HepG2 (cell line): Measurements from ENCODE around the gene ZFPM1. TPM values are rescaled to one million over a fixed set of nuclear protein-coding genes. Genes with fewer than 3 reads are reported as not detected.

Experiments used
- CCAR2 ChIP-seq: fragments of 200-400 bp; formaldehyde crosslinking; optimal IDR thresholded peaks from 2 replicates; pipeline ENCODE3; 2018; ENCODE audit warnings: low read depth, mild to moderate bottlenecking, low read length, moderate library complexity
- E2F5 ChIP-seq: sonication (generic); formaldehyde crosslinking; conservative IDR thresholded peaks from 2 replicates; pipeline ENCODE4 v1.4.0; 2020; ENCODE audit warnings: missing genetic modification reagents
- EEA1 ChIP-seq: sonication (generic); formaldehyde crosslinking; IDR thresholded peaks from 2 replicates; pipeline ENCODE4 v1.5.1; 2020; ENCODE audit warnings: mild to moderate bottlenecking, missing genetic modification reagents, borderline replicate concordance
- HIC2 ChIP-seq: sonication (generic); formaldehyde crosslinking; IDR thresholded peaks from 2 replicates; pipeline ENCODE4 v1.9.0; 2022; ENCODE audit warnings: low read depth, missing genetic modification reagents
- KMT2B ChIP-seq: IDR thresholded peaks from 2 replicates; pipeline ENCODE4 v1.6.1; 2016; ENCODE audit warnings: missing genetic modification reagents, missing compliant biosample characterization
- MTF2 ChIP-seq: sonication (generic); formaldehyde crosslinking; IDR thresholded peaks from 2 replicates; pipeline ENCODE4 v1.5.0; 2020; ENCODE audit warnings: missing genetic modification reagents, borderline replicate concordance
- NPAS2 ChIP-seq: sonication (generic); formaldehyde crosslinking; IDR thresholded peaks from 2 replicates; pipeline ENCODE4 v1.8.0; 2022; ENCODE audit warnings: mild to moderate bottlenecking, missing genetic modification reagents, borderline replicate concordance
- PCBP2 ChIP-seq: fragments of 200-400 bp; formaldehyde crosslinking; optimal IDR thresholded peaks from 2 replicates; pipeline ENCODE3; 2018; ENCODE audit warnings: low read length, low read depth; ENCODE audit not compliant: poor library complexity, severe bottlenecking
- SALL2 ChIP-seq: sonication (generic); formaldehyde crosslinking; IDR thresholded peaks from 2 replicates; pipeline ENCODE4 v1.8.1; 2023; ENCODE audit warnings: mild to moderate bottlenecking, missing genetic modification reagents, inconsistent platforms
- TARDBP ChIP-seq: sonication (generic); formaldehyde crosslinking; IDR thresholded peaks from 2 replicates; pipeline ENCODE4 v1.8.0; 2022; ENCODE audit warnings: mild to moderate bottlenecking, missing genetic modification reagents
- TCF12 ChIP-seq, 2 experiments: fragments of 450-650 bp in 1 of 2; sonication (generic) in 1 of 2; formaldehyde crosslinking in 1 of 2; IDR thresholded peaks; 2 replicates each; pipeline versions ENCODE4 v1.6.1 to v1.8.0; 2017 to 2022; ENCODE audit warnings: antibody characterized with exemption in 1 of 2, mild to moderate bottlenecking in 1 of 2, missing genetic modification reagents in 1 of 2, moderate library complexity in 1 of 2
- TERF1 ChIP-seq: sonication (generic); formaldehyde crosslinking; IDR thresholded peaks from 2 replicates; pipeline ENCODE4 v1.8.0; 2022; ENCODE audit warnings: mild to moderate bottlenecking, missing genetic modification reagents, moderate library complexity
- TFAP4 ChIP-seq: sonication (generic); IDR thresholded peaks from 2 replicates; pipeline ENCODE4 v1.6.1; 2016; ENCODE audit warnings: low read depth, borderline replicate concordance
- YEATS2 ChIP-seq: sonication (generic); formaldehyde crosslinking; IDR thresholded peaks from 2 replicates; pipeline ENCODE4 v1.4.0; 2020; ENCODE audit warnings: missing genetic modification reagents, borderline replicate concordance
- ZBTB25 ChIP-seq: IDR thresholded peaks from 2 replicates; pipeline ENCODE4 v1.6.1; 2018; ENCODE audit warnings: missing genetic modification reagents
- ZFAT ChIP-seq: sonication (generic); formaldehyde crosslinking; conservative IDR thresholded peaks from 2 replicates; pipeline ENCODE4 v1.8.1; 2023; ENCODE audit warnings: missing genetic modification reagents, inconsistent platforms
- ZNF263 ChIP-seq: sonication (generic); formaldehyde crosslinking; IDR thresholded peaks from 2 replicates; pipeline ENCODE4 v1.4.0; 2020; ENCODE audit warnings: missing genetic modification reagents
- ZNF3 ChIP-seq: IDR thresholded peaks from 2 replicates; pipeline ENCODE4 v1.7.0; 2017; ENCODE audit warnings: inconsistent platforms
- ZNF431 ChIP-seq: sonication (generic); formaldehyde crosslinking; IDR thresholded peaks from 2 replicates; pipeline ENCODE4 v1.9.0; 2022; ENCODE audit warnings: missing genetic modification reagents, low read depth, mild to moderate bottlenecking, borderline replicate concordance
- ZNF891 ChIP-seq: sonication (generic); formaldehyde crosslinking; IDR thresholded peaks from 2 replicates; pipeline ENCODE4 v1.5.0; 2020; ENCODE audit warnings: mild to moderate bottlenecking, missing genetic modification reagents
- polyA plus RNA-seq, 8 experiments: library from polyadenylated mRNA; depleted of rRNA in 3 of 8; stranded (reverse) in 7 of 8; unstranded in 1 of 8; fragments of >200 nt; fragmentation: Illumina TruSeq in 4 of 8; extraction: Trizol in 4 of 8; gene quantifications; 2 replicates each; pipeline versions ENCODE4 v1.2.1 to v1.2.3, GENCODE V29; 2011 to 2016; ENCODE audit warnings: low read depth in 4 of 8, missing spikeins in 1 of 8, mixed read lengths in 1 of 8; ENCODE audit not compliant: insufficient read depth in 1 of 8
- total RNA-seq, 5 experiments: library from RNA; depleted of rRNA; stranded (reverse); fragments of >200 nt; fragmentation: Illumina TruSeq; extraction: Trizol; gene quantifications; 2 replicates each; pipeline ENCODE4 v1.2.3, GENCODE V29; 2016; ENCODE audit warnings: low read depth in 1 of 5

Gene ZFPM1
- total and polyA plus RNA-seq, 2 of the 13 experiments (the other 11 are each of a cell fraction or from before 2014, with no cell fraction given), result 1.3 to 3.8 TPM

- TF ChIP-seq HIC2 (CRISPR knock-in tag) (no peak), SALL2 (CRISPR knock-in tag) (no peak), TCF12 (IDR thresholded peaks at IDR 0.05) (no peak), TCF12 (CRISPR knock-in tag; IDR thresholded peaks at IDR 0.05) (no peak), TFAP4 (peak; percentile 99), MTF2 (CRISPR knock-in tag) (peak; percentile 45; the same call in 1 of the 2 replicates), TERF1 (CRISPR knock-in tag) (no peak), E2F5 (no peak), NPAS2 (no peak), YEATS2 (CRISPR knock-in tag) (no peak), ZNF891 (peak; percentile 89), ZNF3 (no peak), ZFAT (CRISPR knock-in tag) (no peak), PCBP2 (no peak), KMT2B (CRISPR knock-in tag) (no peak), EEA1 (CRISPR knock-in tag) (peak; percentile 72; the same call in 1 of the 2 replicates), ZNF263 (CRISPR knock-in tag) (peak; percentile 91), ZNF431 (CRISPR knock-in tag) (no peak), ZBTB25 (CRISPR knock-in tag) (no peak), TARDBP (CRISPR knock-in tag) (no peak), CCAR2 (no peak)
These were observed 105.7 kb downstream of the ZFPM1 start (continued) for GRCh38 chr16:88558457-88559442.
